Cerebellar nuclear complex (tissue), 1 donor: ENCODE data around the gene TRPM5.

Source experiments
- DNase-seq, 2 experiments: peaks; one replicate each; lab custom pipeline; 2025; lab: John Stamatoyannopoulos, UW

The TRPM5 gene

GRCh38 chr11:2420502-2421225 lies 23.6 kb downstream of the TRPM5 start:
- DNase-seq, result peak in 1 of 2 experiments; percentile 5

DNA sequence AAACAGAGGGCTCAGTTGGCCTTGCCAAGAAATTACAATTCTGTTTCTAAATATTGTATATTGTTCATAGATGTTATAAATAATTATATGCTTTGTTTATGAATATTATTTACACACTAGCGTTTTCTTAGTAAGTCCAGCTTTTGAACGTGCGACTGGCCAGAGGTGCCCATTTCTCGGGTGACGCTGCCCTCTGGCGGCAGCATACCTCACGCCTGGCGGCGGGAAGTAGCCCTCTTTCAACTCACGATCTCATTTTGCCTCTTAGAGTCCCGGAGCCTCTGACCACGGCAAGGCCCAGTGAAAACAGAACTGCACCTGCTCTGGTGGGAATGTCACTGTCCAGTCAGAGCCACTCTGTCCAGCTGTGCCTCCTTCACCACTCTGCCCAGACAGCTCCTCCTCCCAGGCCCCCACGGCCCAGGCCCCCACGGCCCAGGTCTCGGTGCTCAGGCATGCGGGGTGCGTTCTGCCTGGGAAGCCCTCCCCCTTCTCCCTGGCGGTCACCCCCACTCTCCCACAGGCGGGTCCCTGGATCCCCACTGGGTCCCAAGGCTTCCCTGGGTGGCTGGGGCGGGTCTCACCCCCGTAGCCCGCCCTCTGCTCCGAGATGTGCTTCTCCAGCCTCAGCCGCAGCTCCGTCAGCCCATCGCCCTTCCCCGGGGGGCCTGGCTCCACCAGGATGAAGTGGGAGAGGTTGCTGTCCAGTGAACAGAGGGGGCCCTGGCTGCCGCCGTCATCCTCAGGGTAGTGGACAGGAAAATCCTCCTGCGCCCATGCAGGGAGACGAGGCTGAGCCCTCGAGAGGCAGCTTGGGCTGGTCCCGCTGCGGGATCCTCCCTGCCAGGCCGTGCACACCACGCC lies 24.4 kb downstream of the TRPM5 start:
- peak in 1 of 2 experiments; percentile 7 for DNase-seq

DNA sequence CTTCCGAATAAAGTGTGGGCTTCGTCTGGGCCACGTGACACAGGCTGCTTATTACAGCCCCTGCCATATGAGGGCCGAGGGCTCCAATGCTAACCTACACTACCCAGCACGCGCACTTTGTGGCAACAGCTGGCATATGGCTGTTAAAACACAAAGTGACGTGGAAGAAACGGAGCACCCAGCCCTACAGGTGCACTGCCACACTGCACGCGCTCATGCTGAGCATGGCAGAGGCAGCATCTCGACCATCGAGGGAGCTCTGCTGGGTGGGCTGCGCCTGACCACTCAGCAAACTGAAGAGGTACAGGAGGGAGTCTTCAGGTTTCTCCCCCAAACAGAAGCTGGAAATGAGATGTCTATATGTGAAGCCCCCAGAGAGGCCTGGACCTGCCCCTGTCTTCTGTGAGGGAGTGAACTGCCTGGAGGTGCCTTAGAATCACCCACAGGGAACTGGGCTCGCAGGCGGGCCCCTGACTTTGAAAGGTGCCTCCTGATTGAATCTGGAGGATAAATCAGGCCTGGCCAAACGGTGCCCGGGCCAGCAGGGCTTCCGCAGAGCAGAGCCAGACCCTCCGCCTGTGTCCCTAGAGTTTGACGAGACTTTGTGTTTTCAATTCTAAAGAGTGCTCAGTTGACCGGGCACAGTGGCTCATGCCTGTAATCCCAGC lies 25.5 kb downstream of the TRPM5 start:
- DNase-seq, result no peak

DNA sequence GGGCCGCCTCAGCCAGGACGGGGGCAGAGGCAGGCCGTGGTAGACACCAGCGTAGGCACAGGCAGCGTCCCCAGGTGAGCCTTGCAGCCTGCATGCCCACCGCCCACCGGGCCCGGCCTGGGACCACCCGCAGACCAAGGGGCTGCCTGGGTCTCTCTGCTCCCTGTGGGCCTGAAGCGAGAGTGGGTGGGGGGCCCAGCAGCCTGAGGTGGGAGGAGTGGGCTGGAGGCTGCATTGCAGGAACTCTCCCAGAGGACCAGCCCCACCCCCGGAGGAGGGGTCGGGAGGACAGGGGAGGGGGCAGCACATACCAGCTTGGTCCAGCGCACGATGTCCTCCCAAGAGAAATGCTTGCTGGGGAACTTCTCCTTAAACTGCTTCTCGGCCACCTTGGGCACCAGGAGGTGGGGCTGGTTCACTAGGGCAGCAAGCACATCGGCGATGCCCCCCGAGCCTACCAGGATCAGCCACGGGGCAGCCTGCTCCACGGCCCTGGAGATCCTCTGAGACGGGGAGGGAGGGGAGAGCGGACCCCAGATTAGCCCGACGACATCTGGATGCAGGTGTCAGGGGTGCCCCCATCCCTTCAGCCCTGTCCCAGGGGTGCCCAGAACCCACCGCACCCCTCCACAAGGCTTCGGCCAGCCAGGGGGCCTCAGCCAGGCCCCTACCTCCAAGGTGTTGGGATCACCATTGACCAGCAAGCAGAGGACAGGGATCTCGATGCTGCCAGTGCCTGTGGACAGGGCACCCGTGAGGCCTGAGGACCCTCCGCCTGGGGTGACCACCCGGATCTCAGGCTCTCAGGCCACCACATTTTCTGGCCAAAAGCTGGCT lies 26.2 kb downstream of the TRPM5 start:
- no peak for DNase-seq

DNA sequence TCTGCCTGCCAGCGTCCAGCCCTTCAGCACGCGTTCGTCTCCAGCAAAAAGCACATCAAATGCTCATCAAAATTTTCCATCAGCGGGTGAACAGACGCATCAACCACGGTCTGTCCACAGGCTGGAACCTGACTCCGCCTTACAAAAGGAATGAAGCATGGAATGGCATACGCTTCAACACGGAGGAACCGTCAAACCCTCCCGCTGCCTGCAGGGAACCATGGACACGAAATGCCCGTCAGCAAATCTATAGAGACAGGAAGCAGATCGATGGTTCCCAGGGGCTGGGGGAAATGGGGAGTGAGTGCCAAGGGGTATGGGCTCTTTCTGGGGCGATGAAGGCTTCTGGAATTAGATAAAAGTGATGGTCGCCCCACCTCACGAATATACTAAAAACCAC lies 27.5 kb downstream of the TRPM5 start:
- DNase-seq, result no peak

DNA sequence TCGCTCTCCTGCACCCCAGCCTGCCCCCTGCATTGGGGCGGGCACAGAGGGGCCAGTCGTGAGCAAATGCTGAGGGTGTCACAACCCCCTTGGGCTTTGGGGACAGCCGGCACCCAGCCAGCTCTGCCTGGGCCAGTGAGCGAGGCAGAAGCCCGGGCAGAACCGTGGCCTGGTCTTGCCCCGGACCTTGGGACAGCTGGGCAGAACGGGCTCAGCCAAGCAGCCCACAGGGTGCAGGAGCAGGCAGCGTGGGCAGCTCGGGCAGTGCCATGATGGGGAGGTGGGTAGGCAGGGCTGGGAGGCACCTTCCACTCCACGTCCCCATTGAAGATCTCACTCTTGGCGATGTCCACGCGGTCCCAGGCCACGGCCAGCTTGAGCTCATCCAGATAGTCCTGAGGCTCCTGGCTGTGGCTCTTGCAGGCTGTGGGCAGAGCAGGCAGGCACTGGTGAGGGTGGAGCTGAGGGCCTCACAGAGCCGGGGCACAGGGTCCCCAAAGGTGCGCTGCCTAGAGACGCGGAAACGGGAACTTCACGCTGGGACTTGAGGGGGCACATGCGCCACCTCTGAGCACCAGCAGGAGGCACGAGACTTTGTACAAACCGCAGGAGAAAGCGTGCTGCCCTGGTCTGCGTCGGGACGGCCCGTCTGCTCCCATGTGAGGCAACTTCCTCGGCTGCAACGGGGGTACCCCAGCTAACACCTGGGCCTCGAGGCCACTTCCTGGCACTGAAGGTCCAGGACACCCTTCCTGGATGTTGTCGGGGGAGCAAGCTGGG lies 28.5 kb downstream of the TRPM5 start:
- no peak for DNase-seq

DNA sequence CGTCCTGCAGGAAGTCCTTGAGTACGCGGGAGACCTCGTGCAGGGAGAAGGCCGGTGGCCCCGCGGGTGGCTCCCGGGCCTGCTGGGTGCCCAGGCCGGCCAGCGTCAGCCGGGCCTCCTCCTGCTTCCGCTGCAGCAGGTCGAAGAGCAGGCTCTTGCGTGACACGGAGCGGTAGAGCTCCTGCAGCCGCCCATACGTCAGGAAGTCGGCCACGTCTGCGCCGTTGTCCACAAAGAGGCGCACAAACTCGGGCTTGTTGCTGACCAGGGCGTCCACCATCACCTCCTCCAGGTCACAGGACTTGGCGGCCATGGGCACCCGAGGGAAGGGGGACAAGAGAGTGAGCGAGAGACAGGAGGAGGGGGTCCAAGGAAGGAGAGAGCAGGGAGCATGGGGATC lies 29.1 kb downstream of the TRPM5 start:
- no peak for DNase-seq

GRCh38 chr11:2414616-2415015 lies 29.7 kb downstream of the TRPM5 start:
- no peak for DNase-seq

DNA sequence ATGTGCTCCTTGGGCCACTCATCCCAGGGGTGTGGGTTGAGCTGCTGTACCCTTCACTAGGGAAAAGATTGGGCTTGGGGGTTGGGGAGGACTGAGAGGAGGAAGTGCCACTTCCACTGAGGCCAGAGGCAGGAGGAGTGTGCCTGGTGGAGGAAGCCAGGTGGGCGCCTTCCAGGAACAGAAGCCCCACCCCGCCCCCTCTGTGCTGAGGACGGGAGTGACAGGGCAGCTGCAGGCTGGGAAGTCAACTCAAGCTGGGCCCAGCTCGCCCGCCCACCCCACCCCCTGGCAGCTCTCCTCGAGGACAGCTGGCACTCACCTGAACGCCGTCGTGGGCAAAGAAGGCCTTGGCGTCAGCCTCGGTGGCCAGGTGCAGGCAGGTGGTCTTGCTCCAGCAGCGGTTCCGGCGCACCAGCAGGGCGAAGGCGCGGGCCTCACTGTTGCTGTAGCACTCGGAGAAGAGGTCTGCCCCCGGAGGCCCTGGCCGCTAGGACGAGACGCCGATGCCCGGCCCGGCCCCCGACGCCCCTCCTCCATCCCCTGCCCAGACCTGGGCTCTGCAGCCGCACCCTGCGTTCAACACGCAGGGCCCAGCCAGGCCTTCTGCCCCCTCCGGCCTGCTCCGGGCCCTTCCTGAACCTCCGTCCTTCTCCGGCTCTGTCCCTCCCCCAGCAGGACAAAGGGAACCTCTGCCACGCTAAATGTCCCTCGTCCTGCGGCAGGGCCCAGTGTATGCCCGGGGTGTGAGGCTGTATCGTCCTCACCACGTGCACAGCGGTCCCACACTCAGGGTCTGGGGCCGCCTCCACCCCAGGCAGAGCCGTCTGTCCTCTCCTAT lies 30.4 kb downstream of the TRPM5 start:
- no peak for DNase-seq

- no peak for DNase-seq
Observed at GRCh38 chr11:2412323-2412722, 32.0 kb downstream of the TRPM5 start.

GRCh38 chr11:2411446-2412305 lies 32.6 kb downstream of the TRPM5 start:
- DNase-seq, result no peak

DNA sequence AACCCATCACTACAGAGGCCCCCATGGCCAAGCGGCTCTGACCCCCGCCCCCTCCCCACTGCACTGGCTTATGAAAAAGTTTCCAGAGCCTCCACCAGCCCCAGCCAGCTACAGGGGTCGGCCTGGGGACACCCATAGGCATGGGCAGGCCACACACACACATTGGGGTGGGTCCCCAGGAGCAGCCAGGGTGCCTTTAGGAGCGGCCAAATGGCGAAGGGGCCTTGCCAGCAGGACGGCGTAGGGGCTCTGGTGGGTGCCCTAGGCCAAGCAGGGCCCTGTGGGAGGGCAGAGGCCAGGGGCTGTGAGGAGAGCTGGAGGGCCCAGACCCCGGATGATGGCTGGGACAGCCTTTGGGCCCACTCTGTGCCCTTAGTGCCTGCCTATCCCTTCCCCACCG lies 33.7 kb downstream of the TRPM5 start:
- DNase-seq, result no peak

DNA sequence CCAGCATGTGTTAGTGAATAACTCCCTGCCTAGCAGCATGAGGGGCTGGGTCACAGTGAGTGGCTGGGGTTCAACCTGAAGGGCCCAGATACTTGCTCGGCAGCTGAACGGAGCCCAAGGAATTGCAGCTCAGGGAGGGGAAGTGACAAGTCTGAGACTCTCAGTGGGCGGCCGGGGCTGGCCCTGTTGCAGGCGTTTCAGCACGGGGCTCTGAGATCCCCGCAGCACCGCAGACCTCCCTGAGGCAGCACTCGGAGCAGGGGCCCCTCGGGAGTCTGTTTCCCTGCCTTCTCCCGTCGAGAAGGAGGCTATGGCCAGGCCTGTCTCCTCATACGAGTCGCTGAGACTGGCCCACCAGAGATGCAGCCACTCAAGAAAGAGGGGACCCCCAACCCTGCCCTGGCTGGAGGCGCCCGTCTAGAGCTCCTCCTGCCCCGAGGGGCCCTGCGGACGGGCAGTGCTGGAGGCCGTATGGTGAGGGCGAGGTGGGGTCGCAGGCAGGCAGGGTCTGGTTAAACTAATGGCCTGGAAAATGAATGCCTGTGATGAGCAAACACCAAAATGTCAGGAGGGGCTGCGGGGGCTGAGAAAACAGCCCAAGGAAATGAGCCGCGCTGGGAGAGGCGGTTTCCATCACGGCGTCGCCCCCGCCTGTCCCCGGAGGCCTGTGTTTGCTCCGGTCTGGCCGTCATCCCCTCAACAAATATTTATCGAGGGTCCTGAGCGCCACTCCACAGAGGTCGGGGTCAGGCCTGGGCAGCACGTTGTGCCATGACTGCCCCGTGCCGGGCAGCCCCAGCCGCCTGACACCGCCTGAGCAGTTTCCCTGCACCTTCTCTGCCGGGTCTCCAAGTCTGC lies 34.5 kb downstream of the TRPM5 start:
- no peak for DNase-seq

DNA sequence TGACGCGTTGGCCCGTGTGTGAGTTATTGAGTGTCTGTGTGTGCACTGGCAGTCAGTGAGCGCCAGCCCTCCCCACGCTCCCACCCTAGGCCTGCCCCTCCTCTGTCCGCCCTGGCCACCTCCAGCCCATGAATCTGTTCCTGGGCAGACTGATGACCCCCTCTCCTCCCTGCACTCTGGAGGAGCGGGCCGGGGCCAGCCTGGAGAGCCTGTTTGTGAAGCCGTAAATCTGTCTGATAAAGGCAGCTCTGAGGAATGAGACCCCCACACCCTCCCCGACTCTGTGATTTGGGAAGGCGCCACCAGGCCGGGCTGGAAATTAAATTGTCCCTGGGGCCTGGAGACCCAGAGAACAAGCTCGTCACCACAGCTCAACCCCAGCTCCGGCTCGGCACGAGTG lies 35.2 kb downstream of the TRPM5 start:
- no peak for DNase-seq

DNA sequence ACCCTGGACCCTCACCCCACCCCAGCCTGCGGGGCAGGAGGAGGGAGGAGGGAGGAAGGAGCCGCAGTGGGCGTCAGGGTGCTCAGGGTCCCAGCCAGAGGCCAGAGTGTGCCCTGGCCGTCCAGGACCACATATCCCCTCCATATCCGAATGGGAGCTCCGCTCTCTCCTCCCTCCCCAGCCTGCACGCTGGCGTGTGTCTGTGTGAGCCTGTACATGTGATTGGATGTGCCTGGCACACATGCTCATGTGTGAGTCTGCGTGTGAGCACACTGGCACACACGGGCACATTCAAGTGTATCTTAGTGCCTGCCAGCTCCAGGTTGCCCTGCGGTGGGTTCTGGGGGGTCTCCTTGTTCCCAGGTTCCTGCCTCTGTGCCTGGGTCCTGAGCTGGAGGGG lies 35.6 kb downstream of the TRPM5 start:
- DNase-seq, result no peak

DNA sequence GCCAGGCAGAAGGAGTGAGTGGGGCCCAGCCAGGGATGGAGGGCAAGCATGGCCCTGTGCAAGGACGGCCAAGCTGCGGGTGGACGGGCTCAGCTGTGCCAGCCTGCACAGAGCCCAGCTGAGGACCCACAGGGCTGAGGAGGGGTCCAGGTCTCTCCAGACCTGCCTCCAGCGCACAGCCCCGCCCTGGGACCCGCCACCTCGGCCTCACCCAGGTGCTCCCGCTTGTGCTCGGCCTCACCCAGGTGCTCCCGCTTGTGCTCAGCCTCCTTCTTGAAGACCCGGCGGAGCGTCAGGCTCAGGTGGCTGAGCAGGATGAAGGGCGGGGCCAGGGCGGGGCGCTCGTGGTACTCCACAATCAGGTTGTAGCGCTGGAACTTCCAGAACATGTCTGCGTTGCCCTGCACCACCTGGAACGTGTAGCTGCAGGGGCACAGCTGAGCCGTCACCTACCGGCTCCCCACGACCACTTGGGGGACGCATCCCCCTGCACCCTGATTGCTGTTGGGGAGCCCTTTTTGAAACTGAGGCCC lies 37.4 kb downstream of the TRPM5 start:
- no peak for DNase-seq

GRCh38 chr11:2406451-2406850 lies 37.9 kb downstream of the TRPM5 start:
- DNase-seq, result no peak

DNA sequence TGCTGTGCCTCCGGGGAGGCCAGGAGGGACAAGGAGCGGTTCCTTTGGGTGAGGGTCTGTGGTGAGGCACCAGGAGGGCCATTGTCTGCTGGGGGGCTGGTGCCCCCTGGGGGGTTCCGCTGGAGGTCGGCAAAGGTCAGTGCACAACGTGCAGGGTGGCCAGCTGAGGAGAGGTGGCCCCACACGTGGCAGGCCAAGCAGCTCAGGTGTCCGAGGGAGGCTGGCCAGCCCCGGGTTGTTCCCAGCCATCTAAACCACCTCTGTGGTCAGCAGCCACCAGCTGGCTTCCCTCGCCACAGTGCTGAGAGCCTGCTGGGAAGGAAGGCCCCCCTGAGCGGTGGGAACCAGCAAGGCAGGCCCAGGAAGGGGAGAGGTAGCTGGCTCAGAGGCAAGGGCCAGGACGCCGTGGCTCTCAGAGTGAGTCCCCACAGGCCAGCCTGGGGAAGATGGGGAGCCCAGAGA lies 39.5 kb downstream of the TRPM5 start:
- DNase-seq, result no peak
